Thymus (tissue), 11 donors: ENCODE measurements around the gene MXRA7. TPM values are rescaled to one million over a fixed set of nuclear protein-coding genes. Genes with fewer than 3 reads are reported as not detected.
A peak's percentile ranks its signal among the peaks of the same experiment; 100 is the strongest.

Experiments
- DNase-seq, 9 donors: peaks; one replicate each; pipeline ENCODE4 v3.0.0-alpha.2; 2013; ENCODE audit warnings: low spot score in 9 of 9, low read depth in 6 of 9, missing footprints in 1 of 9
- H3K27ac ChIP-seq, 2 donors: one replicate each; pipeline ENCODE4 v1.5.1; 2013; ENCODE audit warnings: control low read depth in 1 of 2, low read depth in 1 of 2, low read length in 1 of 2, mild to moderate bottlenecking in 1 of 2, moderate library complexity in 1 of 2
- H3K27me3 ChIP-seq, 2 donors: one replicate each; pipeline ENCODE4 v1.5.1; 2013; ENCODE audit warnings: low read length in 1 of 2; ENCODE audit not compliant: control insufficient read depth in 2 of 2, insufficient read depth in 1 of 2
- H3K36me3 ChIP-seq, 2 donors: one replicate each; pipeline ENCODE4 v1.5.1; 2013; ENCODE audit warnings: low read length in 1 of 2, mild to moderate bottlenecking in 1 of 2, moderate library complexity in 1 of 2; ENCODE audit not compliant: control insufficient read depth in 2 of 2, insufficient read depth in 2 of 2
- H3K4me1 ChIP-seq, 2 donors: one replicate each; pipeline ENCODE4 v1.5.1; 2013; ENCODE audit warnings: low read length in 2 of 2; ENCODE audit not compliant: control insufficient read depth in 2 of 2, insufficient read depth in 2 of 2
- H3K4me3 ChIP-seq, 2 donors: one replicate each; pipeline ENCODE4 v1.5.1; 2013; ENCODE audit warnings: low read length in 2 of 2, control low read depth in 1 of 2, mild to moderate bottlenecking in 1 of 2
- H3K9me3 ChIP-seq, 2 donors: one replicate each; pipeline ENCODE4 v1.5.1; 2013; ENCODE audit warnings: low read length in 1 of 2, mild to moderate bottlenecking in 1 of 2; ENCODE audit not compliant: control insufficient read depth in 2 of 2, insufficient read depth in 1 of 2
- WGBS: extraction: QIAGEN DNeasy Blood & Tissue Kit; methylation state at CpG from one replicate; pipeline ENCODE4 v1.1.7; 2013; 5-methylcytosine and 5-hydroxymethylcytosine counted together
- polyA plus RNA-seq: library from polyadenylated mRNA; stranded (reverse); fragments of 200-250 nt; gene quantifications from one replicate; pipeline ENCODE4 v1.2.3, GENCODE V29; 2013
- total RNA-seq: library from RNA; stranded (reverse); fragments of 120-200 nt; gene quantifications from one replicate; pipeline ENCODE4 v1.2.4, GENCODE V29; 2013
- donor health status: healthy.

Gene MXRA7
- total and polyA plus RNA-seq, 2 donors, result 24.6 to 47.1 TPM

DNA sequence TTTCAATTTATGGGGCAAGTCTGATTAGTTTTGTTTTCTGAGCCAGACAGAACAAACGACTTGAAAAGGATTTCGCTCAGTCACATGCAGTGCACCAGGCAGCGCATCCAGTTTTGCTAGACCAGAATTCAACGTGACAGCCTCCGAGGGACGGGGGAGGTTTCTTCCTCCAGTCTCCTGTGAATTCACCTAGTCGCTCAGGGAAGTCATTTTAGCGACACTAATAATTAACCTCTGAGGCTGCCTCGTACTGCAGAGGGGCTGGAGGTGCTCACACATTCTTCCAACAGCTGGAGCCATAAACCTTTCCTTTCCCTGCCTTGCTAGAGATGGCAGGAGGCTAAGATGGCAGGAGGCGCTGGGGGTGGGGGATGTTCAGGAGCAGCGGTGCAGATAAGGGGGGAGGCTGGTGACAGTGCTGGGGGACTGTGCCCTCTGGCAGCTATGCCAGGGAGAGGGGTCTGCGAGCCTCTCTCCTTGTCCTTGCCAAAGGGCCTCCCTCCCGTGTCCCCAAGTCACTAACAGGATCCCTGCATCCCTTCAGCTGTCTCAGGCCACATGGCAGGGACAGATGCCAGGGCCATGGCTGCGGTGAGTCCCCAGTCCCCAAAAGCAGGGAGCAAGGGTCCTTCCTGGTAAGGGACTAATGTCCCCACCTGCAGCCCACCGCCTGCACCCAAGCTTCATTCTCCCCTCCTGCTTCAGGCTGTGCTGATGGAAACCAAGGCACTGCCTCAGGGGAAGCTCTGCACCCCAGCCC lies 24.0 kb downstream of the MXRA7 start:
- peaks cover 0 to 31% of the 10 kb centered on the region in 2 donors for H3K4me1 ChIP-seq
- H3K27ac ChIP-seq, result no peak overlapping the region
- H3K9me3 ChIP-seq, result peaks cover 0 to 4% of the 10 kb centered on the region in 2 donors
- H3K4me3 ChIP-seq, result no peak overlapping the region
- no peaks in the 10 kb centered on the region for H3K36me3 ChIP-seq
- DNase-seq, result no peak
- H3K27me3 ChIP-seq, result no peaks in the 10 kb centered on the region
- 96% methylated on average over 15 of the region's 15 CpGs for WGBS

GRCh38 chr17:76685846-76686245 lies 24.9 kb downstream of the MXRA7 start:
- Histone ChIP-seq H3K4me1 (peaks cover 5 to 39% of the 10 kb centered on the region in 2 donors), H3K4me3 (no peak overlapping the region)

GRCh38 chr17:76685366-76685765 lies 25.4 kb downstream of the MXRA7 start:
- Histone ChIP-seq H3K9me3 (peaks cover 0 to 4% of the 10 kb centered on the region in 2 donors), H3K27ac (no peak overlapping the region), H3K4me1 (peaks cover 7 to 44% of the 10 kb centered on the region in 2 donors), H3K36me3 (no peaks in the 10 kb centered on the region), H3K27me3 (no peaks in the 10 kb centered on the region), H3K4me3 (no peak overlapping the region)
- 95% methylated on average over 12 of the region's 12 CpGs for WGBS
- no peak for DNase-seq

More at GRCh38 chr17:76685846-76686245, 24.9 kb downstream of the MXRA7 start:
- Histone ChIP-seq H3K9me3 (peaks cover 0 to 4% of the 10 kb centered on the region in 2 donors), H3K27ac (no peak overlapping the region), H3K36me3 (no peaks in the 10 kb centered on the region), H3K27me3 (no peaks in the 10 kb centered on the region)
- 97% methylated on average over 8 of the region's 8 CpGs for WGBS
- no peak for DNase-seq

DNA sequence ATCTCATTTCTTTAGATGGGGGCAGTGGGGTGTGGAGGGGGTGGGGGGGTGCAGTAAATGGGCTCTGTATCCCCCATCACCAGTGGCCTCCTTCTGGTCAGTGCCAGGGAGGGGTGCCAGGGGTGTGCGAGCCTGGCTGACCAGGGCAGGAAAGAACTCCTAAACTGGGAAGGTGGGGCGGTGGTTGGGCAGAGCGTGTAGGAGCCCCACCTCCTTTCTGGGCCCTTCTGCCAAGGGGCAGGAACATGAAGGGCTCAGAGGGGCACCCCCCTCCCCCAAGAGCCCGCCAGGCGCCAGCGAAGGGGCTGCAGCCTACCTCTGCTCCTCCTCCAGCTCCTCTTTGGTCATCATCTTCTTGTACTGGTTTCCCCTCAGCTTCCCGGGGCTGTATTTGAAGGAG lies 26.0 kb downstream of the MXRA7 start:
- no peaks in the 10 kb centered on the region for H3K27me3 ChIP-seq
- 89% methylated on average over 7 of the region's 7 CpGs for WGBS
- H3K4me3 ChIP-seq, result no peak overlapping the region
- peaks cover 7 to 46% of the 10 kb centered on the region in 2 donors for H3K4me1 ChIP-seq
- H3K27ac ChIP-seq, result no peak overlapping the region
- peaks cover 0 to 4% of the 10 kb centered on the region in 2 donors for H3K9me3 ChIP-seq
- no peaks in the 10 kb centered on the region for H3K36me3 ChIP-seq
- no peak for DNase-seq

GRCh38 chr17:76683921-76684745 lies 26.6 kb downstream of the MXRA7 start:
- H3K4me1 ChIP-seq, result peaks cover 8 to 46% of the 10 kb centered on the region in 2 donors
- H3K9me3 ChIP-seq, result peaks cover 0 to 4% of the 10 kb centered on the region in 2 donors
- no peak overlapping the region for H3K27ac ChIP-seq
- H3K4me3 ChIP-seq, result no peak overlapping the region
- H3K27me3 ChIP-seq, result no peaks in the 10 kb centered on the region
- H3K36me3 ChIP-seq, result no peaks in the 10 kb centered on the region
- WGBS, result 82% methylated on average over 25 of the region's 25 CpGs
- no peak for DNase-seq

GRCh38 chr17:76683011-76683755 lies 27.6 kb downstream of the MXRA7 start:
- no peak for DNase-seq
- Histone ChIP-seq H3K9me3 (peaks cover 0 to 4% of the 10 kb centered on the region in 2 donors), H3K4me1 (peaks cover 14 to 48% of the 10 kb centered on the region in 2 donors), H3K36me3 (no peaks in the 10 kb centered on the region), H3K27me3 (no peaks in the 10 kb centered on the region), H3K4me3 (no peak overlapping the region), H3K27ac (no peak overlapping the region)
- 87% methylated on average over 18 of the region's 18 CpGs for WGBS

DNA sequence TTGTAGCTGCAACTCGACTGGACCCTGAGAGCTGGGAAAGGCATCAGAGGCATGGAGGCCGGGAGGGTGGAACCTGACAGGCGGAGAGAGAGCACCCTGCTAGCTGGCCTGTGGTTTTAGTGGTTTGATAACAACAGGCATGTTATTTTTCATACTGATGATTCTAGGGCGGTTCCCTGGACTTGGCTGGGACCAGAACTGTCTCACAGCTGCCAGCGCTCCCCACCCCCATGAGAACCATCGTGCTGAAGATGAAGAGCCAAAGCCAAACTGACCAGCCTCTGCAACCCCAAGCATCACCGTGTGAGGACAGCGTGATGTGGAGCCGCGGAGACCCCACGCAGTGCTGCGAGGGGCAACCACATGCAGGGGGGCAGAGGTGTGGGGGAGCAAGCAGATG lies 28.5 kb downstream of the MXRA7 start:
- peaks cover 23 to 53% of the 10 kb centered on the region in 2 donors for H3K4me1 ChIP-seq
- no peak for DNase-seq
- 91% methylated on average over 12 of the region's 12 CpGs for WGBS

DNA sequence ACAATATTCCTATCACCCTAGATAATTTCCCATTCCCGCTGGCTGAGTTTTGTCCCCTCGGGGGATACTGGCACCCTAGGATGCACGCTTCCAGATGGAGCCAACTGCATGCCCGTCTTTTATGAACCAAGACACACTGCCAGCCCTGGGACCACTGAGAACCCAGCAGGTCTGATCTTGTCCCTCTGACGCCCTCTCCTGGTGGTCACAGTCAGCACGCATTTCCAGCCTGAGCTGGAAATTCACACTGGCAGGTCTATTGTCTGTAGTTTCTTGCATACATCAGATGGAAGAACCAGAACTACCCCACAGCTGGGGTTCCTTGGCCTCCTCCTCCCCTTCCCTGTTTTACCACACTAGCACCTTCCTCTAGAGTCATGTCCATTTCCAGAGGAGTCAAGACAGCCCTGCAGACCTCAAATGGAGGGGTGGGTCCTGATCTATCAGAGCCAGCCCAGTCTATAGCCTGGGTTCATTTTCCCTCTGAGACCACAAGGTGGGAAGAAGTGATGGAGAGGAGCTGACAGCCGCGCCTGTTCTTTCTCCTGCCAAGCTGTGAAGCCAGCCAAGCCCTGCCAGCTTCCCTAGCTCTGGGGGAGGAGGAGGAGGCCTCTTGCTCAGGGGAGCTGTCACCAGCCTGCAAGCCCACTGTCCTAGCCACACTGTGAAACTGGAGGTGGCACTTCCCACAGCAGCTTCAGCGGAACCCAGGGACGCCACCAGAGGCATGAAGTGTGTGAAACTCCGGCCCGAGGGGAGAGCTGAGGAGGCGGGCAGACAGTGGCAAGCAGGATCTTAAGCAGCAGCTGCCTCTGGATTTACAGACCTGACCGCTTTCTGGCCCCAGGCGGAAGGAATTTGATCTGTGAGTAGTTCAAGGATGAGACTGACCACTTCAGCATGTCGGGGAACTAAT lies 29.3 kb downstream of the MXRA7 start:
- 74% methylated on average over 16 of the region's 16 CpGs for WGBS
- no peaks in the 10 kb centered on the region for H3K36me3 ChIP-seq
- H3K4me1 ChIP-seq, result peaks cover 24 to 60% of the 10 kb centered on the region in 2 donors
- H3K27me3 ChIP-seq, result no peaks in the 10 kb centered on the region
- H3K9me3 ChIP-seq, result no peaks in the 10 kb centered on the region
- H3K4me3 ChIP-seq, result no peak overlapping the region
- peak; percentile 52 to 89 (median 78) for DNase-seq
- H3K27ac ChIP-seq, result peak overlapping the region in 1 of 2 donors; percentile 15

More for the DNA sequence above, 28.5 kb downstream of the MXRA7 start:
- H3K9me3 ChIP-seq, result peaks cover 0 to under 1% of the 10 kb centered on the region in 2 donors
- H3K27me3 ChIP-seq, result no peaks in the 10 kb centered on the region
- H3K36me3 ChIP-seq, result no peaks in the 10 kb centered on the region
- H3K4me3 ChIP-seq, result no peak overlapping the region
- no peak overlapping the region for H3K27ac ChIP-seq
